HG03060 (cell line): ENCODE results near the gene FGFR3.

Experiments used
- ATAC-seq: cut with Tn5 transposase; IDR thresholded peaks from one replicate; pipeline ENCODE4 v1.9.1; 2021; ENCODE audit warnings: low read depth, moderate number of reproducible peaks; ENCODE audit not compliant: unreplicated experiment

Gene FGFR3

GRCh38 chr4:1799387-1800375 lies 6.6 kb downstream of the FGFR3 start:
- ATAC-seq = no peak

DNA sequence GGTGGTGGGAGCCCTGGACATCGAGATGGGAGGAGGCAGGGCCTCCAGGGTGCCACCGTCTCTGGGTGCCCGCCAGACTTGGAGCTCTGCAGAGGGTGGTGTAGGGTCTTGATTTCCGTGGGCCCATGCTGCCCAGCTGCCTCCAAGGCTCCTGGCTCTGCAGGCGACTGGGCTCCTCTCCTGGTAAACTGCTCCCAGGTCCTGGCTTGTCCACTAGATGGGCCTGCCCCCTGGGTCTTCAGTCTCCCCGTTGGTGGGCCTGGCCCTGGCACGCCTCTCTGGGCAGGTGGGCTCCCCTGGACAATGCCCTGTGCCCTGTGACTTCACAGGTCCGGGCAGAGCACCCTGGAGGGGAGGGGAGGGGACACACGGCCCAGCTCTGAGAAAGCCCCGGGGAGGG lies 7.7 kb downstream of the FGFR3 start:
- no peak for ATAC-seq

GRCh38 chr4:1801286-1801958 lies 8.3 kb downstream of the FGFR3 start:
- ATAC-seq = no peak

GRCh38 chr4:1802151-1802715 lies 9.1 kb downstream of the FGFR3 start:
- ATAC-seq = no peak

- no peak for ATAC-seq
Observed at GRCh38 chr4:1802720-1803522, 9.8 kb downstream of the FGFR3 start.

DNA sequence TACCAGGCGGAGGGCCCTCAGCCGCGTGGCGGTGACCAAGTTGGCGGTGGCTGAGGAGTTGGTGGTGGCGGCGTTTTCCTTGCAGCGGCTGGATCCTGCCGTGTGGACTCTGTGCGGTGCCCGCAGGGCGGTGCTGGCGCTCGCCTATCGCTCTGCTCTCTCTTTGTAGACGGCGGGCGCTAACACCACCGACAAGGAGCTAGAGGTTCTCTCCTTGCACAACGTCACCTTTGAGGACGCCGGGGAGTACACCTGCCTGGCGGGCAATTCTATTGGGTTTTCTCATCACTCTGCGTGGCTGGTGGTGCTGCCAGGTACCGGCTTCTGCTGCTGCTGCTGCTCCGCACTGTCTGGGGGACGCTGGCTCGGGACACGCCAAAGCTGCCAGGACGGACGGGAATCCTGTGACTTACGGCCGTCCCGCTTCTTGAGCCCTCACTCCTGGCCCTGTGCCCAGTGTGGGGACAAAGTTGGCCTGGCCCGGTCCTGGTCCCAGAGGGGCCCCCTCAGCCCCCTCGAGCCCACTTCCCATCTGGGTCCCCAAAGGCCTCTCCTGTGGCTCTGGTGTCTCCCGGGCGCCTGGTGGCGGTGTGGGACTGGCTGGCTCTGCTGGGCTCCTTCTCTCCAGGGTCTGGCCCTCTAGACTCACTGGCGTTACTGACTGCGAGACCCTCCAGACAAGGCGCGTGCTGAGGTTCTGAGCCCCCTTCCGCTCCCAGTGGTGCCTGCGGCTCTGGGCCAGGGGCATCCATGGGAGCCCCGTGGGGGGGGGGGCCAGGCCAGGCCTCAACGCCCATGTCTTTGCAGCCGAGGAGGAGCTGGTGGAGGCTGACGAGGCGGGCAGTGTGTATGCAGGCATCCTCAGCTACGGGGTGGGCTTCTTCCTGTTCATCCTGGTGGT lies 10.7 kb downstream of the FGFR3 start:
- ATAC-seq = no peak

DNA sequence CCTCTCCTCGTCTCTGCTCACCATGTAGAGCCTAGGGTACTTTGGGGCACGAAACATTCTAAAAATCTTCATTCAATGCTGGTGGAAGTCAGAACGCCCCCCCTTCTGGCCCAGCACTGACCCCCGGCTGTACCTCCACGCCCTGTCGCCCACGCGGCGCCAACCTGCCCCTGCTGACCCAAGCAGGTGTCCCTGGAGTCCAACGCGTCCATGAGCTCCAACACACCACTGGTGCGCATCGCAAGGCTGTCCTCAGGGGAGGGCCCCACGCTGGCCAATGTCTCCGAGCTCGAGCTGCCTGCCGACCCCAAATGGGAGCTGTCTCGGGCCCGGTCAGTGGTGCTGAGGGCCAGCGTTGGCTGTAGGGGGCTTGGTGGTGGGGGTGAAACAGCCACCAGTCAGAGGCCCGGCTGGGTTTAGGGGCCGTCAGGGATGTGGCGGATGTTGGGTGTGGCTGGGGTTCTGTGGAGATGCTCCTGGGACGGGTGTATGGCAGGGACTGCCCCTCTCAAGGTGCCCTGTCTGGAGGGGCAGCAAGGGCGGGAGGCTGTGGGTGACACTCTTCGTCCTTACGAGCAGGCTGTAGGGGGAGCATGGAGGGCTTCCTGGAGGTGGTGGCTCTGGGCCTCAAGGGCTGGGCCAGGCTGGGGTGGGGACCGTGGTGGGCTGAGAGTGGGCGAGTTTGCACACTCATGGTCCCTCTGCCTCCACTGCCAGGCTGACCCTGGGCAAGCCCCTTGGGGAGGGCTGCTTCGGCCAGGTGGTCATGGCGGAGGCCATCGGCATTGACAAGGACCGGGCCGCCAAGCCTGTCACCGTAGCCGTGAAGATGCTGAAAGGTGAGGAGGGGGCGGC lies 11.8 kb downstream of the FGFR3 start:
- no peak for ATAC-seq

DNA sequence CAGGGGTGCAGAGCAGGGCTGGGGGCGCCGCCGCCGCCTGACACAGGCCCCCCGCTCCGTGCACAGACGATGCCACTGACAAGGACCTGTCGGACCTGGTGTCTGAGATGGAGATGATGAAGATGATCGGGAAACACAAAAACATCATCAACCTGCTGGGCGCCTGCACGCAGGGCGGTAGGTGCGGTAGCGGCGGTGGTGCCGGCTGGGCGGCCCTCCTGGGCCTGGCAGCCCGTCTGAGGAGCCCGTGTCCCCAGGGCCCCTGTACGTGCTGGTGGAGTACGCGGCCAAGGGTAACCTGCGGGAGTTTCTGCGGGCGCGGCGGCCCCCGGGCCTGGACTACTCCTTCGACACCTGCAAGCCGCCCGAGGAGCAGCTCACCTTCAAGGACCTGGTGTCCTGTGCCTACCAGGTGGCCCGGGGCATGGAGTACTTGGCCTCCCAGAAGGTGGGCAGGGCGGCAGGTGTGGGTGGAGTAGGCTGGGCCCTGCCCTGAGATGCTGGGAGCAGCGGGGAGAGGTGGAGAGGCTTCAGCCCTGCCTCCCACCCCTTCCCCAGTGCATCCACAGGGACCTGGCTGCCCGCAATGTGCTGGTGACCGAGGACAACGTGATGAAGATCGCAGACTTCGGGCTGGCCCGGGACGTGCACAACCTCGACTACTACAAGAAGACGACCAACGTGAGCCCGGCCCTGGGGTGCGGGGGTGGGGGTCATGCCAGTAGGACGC lies 12.6 kb downstream of the FGFR3 start:
- ATAC-seq = no peak

GRCh38 chr4:1806223-1806564 lies 13.1 kb downstream of the FGFR3 start:
- ATAC-seq = no peak

GRCh38 chr4:1806596-1807331 lies 13.7 kb downstream of the FGFR3 start:
- ATAC-seq = no peak

GRCh38 chr4:1807332-1807777 lies 14.3 kb downstream of the FGFR3 start:
- no peak for ATAC-seq

DNA sequence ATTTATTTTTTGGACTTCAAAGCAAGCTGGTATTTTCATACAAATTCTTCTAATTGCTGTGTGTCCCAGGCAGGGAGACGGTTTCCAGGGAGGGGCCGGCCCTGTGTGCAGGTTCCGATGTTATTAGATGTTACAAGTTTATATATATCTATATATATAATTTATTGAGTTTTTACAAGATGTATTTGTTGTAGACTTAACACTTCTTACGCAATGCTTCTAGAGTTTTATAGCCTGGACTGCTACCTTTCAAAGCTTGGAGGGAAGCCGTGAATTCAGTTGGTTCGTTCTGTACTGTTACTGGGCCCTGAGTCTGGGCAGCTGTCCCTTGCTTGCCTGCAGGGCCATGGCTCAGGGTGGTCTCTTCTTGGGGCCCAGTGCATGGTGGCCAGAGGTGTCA lies 15.3 kb downstream of the FGFR3 start:
- no peak for ATAC-seq

DNA sequence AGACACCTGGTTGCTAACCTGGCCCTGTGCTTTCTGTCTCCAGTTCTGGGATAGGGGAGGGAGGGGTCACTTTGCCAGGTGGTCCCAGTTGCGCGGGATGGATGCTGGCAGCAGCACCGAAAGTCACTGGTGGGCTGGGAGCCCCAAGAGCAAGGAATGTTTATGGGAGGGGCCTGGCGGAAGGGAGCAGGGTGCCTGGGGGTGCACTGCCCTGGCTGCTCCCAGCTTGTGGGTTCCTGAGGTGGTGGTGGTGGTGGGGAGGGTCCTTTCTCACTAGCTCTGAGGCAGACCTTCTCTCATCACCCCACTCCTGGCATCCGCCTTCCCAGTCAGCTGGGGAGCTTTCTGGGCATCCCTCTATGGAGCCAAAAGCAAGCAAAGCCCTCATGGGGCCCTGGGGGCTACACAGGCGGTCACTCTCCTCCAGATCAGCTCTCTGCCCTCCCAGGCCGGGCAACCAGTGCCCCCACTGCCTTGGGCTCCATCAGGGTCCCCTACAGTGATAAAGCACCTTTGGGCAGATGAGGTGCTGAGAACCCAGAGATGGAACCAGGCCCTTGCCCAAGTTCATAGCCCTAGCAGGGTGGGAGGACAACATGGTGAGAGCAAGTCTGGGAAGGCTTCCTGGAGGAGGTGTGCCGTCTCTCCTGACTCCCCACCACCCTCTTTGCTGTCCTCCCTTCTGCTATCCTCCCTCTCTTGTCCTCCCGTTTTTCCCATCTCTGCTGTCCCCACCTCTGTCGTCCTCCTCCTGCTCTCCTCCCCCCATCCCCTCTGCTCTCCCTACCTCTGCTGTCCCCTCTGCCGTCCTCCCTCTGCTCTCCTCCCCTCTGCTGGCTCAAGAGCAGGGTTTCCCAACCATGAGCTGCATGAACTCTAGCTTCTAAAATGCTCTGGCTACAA lies 16.0 kb downstream of the FGFR3 start:
- ATAC-seq = no peak

DNA sequence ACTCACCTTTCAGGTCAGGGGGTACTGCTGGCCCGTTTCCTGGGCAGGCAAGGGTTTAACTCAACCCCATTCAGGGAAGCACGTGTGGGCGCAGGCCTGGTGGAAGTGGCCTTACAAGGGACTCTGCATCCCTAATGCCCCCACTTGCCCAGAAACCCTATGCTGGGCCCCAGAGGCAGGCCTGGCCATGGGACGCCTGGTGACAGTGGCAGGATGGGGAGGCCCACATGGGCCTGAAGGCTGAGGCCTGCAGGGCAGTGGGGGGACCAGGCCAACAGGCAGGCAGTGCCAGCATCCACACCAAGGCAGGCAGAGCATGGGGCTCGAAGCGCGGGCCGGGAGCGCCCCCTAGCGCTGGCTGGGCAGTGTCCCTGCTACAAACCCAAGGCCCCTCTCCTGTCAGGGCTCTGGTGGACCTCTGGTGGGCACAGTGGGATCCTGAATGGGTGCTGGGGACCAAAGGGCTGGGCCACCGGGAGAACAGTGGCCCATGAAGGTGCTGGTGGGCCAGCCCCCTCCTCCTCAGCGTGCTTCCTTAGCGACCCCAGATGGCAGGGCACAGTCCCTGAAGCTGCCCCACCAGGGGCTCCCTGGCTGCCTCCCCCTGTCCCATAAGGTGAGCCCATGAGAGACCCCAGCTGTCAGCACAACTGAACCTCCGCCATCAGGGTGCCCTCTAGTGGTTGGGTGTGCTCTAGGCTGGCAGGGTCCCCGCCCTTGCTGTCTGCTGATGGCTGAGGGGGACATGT lies 16.8 kb downstream of the FGFR3 start:
- no peak for ATAC-seq

- ATAC-seq = no peak
Observed at GRCh38 chr4:1810765-1811164, 17.7 kb downstream of the FGFR3 start.

DNA sequence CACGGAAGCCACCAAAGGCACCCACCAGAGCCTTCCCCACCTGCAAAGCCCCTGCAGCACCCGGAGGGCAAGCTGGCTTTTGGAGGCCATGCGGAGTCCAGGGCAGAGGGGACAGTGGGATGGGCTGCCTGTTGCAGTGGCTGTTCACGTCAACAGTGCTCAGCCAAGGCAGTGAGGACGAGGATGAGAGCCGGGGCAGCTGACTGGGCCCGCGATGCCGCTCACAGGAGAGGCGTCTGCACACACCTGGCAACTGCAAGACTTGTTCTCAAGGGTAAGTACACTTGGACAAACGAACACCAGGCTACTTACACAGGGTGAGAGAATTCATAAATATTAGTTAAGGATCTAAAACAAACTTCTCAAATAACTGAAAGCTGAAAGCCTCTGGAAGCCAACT lies 19.6 kb downstream of the FGFR3 start:
- no peak for ATAC-seq
